HCT116 (cell line): Measurements from ENCODE around the gene HAP1. TPM values are rescaled to one million over a fixed set of nuclear protein-coding genes. Genes with fewer than 3 reads are reported as not detected.

ENCODE experiments used
- ATF3 ChIP-seq: IDR thresholded peaks from 2 replicates; pipeline ENCODE4 v1.6.1; 2012
- CBX3 ChIP-seq: IDR thresholded peaks from 2 replicates; pipeline ENCODE4 v1.6.1; 2012; ENCODE audit warnings: low read depth
- EGR1 ChIP-seq: IDR thresholded peaks from 2 replicates; pipeline ENCODE4 v1.6.1; 2012; ENCODE audit warnings: low read depth
- ELF1 ChIP-seq: IDR thresholded peaks from 2 replicates; pipeline ENCODE4 v1.6.1; 2012; ENCODE audit warnings: low read depth, borderline replicate concordance
- EZH2 ChIP-seq: fragments of 200-600 bp; sonication (generic); IDR thresholded peaks from 2 replicates; pipeline ENCODE4 v1.6.1; 2017; ENCODE audit warnings: antibody characterized with exemption, mixed run types
- EZH2phosphoT487 ChIP-seq: fragments of 200-600 bp; IDR thresholded peaks from 2 replicates; pipeline ENCODE4 v1.6.1; 2018; ENCODE audit warnings: antibody characterized with exemption, borderline replicate concordance
- FOSL1 ChIP-seq: IDR thresholded peaks from 2 replicates; pipeline ENCODE4 v1.6.1; 2012; ENCODE audit warnings: low read depth
- POLR2A ChIP-seq: IDR thresholded peaks from 2 replicates; pipeline ENCODE4 v1.7.0; 2011; ENCODE audit warnings: borderline replicate concordance; ENCODE audit not compliant: insufficient read depth, insufficient read length; ENCODE audit errors: extremely low read depth
- POLR2AphosphoS5 ChIP-seq: IDR thresholded peaks from 2 replicates; pipeline ENCODE4 v1.6.1; 2011; ENCODE audit warnings: mild to moderate bottlenecking, low read depth, low read length, moderate library complexity
- REST ChIP-seq: IDR thresholded peaks from 2 replicates; pipeline ENCODE4 v1.6.1; 2012; ENCODE audit warnings: low read depth
- SIN3A ChIP-seq: IDR thresholded peaks from 2 replicates; pipeline ENCODE4 v1.6.1; 2012; ENCODE audit warnings: low read depth
- ZNF274 ChIP-seq: fragments of 200-500 bp; sonication (Bioruptor generic); IDR thresholded peaks from 2 replicates; pipeline ENCODE4 v1.6.1; 2014; ENCODE audit warnings: mild to moderate bottlenecking, low read depth, low read length, inconsistent platforms
- total RNA-seq: library from RNA; stranded (reverse); gene quantifications from one replicate; pipeline ENCODE4 v1.2.1, GENCODE V29; 2021; ENCODE audit not compliant: unreplicated experiment

The HAP1 gene
- total RNA-seq, 1 experiment from 2014 or later, result 3.4 TPM

GRCh38 chr17:41679740-41680425, 54.6 kb downstream of the HAP1 start (continued):
- TF ChIP-seq REST (no peak), ATF3 (no peak), ELF1 (no peak), EZH2 (no peak), POLR2A (no peak), FOSL1 (no peak), EZH2phosphoT487 (no peak), ZNF274 (no peak), CBX3 (no peak), EGR1 (no peak), SIN3A (no peak), POLR2AphosphoS5 (no peak)
